Trophoblast cell (in vitro differentiated cells and primary cell): ENCODE results near the gene IQUB.
A peak's percentile ranks its signal among the peaks of the same experiment; 100 is the strongest.

Source experiments
- DNase-seq, 2 donors: peaks; one replicate each; pipeline ENCODE4 v3.0.0-alpha.2; 2016
- H2AFZ ChIP-seq: 2 replicates; pipeline ENCODE4 v1.6.1; 2013; ENCODE audit warnings: low read length, moderate library complexity, mild to moderate bottlenecking; ENCODE audit not compliant: insufficient read depth, poor library complexity
- H2AK5ac ChIP-seq: 2 replicates; pipeline ENCODE4 v1.6.1; 2013; ENCODE audit warnings: mild to moderate bottlenecking, low read length
- H2BK120ac ChIP-seq: 2 replicates; pipeline ENCODE4 v1.6.1; 2013; ENCODE audit warnings: low read length, mild to moderate bottlenecking, moderate library complexity; ENCODE audit not compliant: insufficient read depth, poor library complexity
- H2BK12ac ChIP-seq: 2 replicates; pipeline ENCODE4 v1.6.1; 2013; ENCODE audit warnings: mild to moderate bottlenecking, low read length, moderate library complexity
- H2BK5ac ChIP-seq: 2 replicates; pipeline ENCODE4 v1.6.1; 2013; ENCODE audit warnings: low read length, low read depth, moderate library complexity, mild to moderate bottlenecking; ENCODE audit not compliant: poor library complexity
- H3K14ac ChIP-seq: 2 replicates; pipeline ENCODE4 v1.6.1; 2013; ENCODE audit warnings: mild to moderate bottlenecking, low read length
- H3K18ac ChIP-seq: 2 replicates; pipeline ENCODE4 v1.6.1; 2013; ENCODE audit warnings: mild to moderate bottlenecking, low read length
- H3K23ac ChIP-seq: 2 replicates; pipeline ENCODE4 v1.6.1; 2013; ENCODE audit warnings: low read length
- H3K27ac ChIP-seq: 2 replicates; pipeline ENCODE4 v1.5.1; 2013; ENCODE audit warnings: low read depth, mild to moderate bottlenecking, inconsistent platforms, low read length, moderate library complexity
- H3K27me3 ChIP-seq: 2 replicates; pipeline ENCODE4 v1.6.1; 2013; ENCODE audit warnings: inconsistent platforms, mild to moderate bottlenecking, low read length, moderate library complexity; ENCODE audit not compliant: insufficient read depth
- H3K36me3 ChIP-seq, 2 experiments: 1 replicate in 1 of 2; 2 replicates in 1 of 2; pipeline ENCODE4 v1.6.1; 2013; ENCODE audit warnings: low read length in 2 of 2, mild to moderate bottlenecking in 2 of 2, moderate library complexity in 1 of 2; ENCODE audit not compliant: insufficient read depth in 2 of 2, control insufficient read depth in 1 of 2
- H3K4ac ChIP-seq: 2 replicates; pipeline ENCODE4 v1.6.1; 2013; ENCODE audit warnings: low read depth, mild to moderate bottlenecking, low read length, moderate library complexity
- H3K4me1 ChIP-seq, 2 experiments: 1 replicate in 1 of 2; 2 replicates in 1 of 2; pipeline ENCODE4 v1.6.1; 2013; ENCODE audit warnings: low read length in 2 of 2, mild to moderate bottlenecking in 2 of 2, moderate library complexity in 1 of 2; ENCODE audit not compliant: insufficient read depth in 2 of 2, control insufficient read depth in 1 of 2
- H3K4me2 ChIP-seq: 2 replicates; pipeline ENCODE4 v1.6.1; 2013; ENCODE audit warnings: inconsistent platforms, mild to moderate bottlenecking, low read length, moderate library complexity
- H3K4me3 ChIP-seq: 2 replicates; pipeline ENCODE4 v1.5.1; 2013; ENCODE audit warnings: mild to moderate bottlenecking, low read depth, low read length, inconsistent platforms
- H3K79me1 ChIP-seq: one replicate; pipeline ENCODE4 v1.6.1; 2013; ENCODE audit warnings: low read length
- H3K79me2 ChIP-seq: 2 replicates; pipeline ENCODE4 v1.6.1; 2013; ENCODE audit warnings: low read length, mild to moderate bottlenecking; ENCODE audit not compliant: control insufficient read depth, insufficient read depth, poor library complexity
- H3K9ac ChIP-seq: 2 replicates; pipeline ENCODE4 v1.6.1; 2013; ENCODE audit warnings: mild to moderate bottlenecking, low read length
- H3K9me3 ChIP-seq: 2 replicates; pipeline ENCODE4 v1.6.1; 2013; ENCODE audit warnings: low read depth, mild to moderate bottlenecking, control low read depth, inconsistent platforms, low read length; ENCODE audit not compliant: insufficient read depth
- H4K12ac ChIP-seq: 2 replicates; pipeline ENCODE4 v1.6.1; 2013; ENCODE audit warnings: low read depth, mild to moderate bottlenecking, low read length, moderate library complexity
- H4K8ac ChIP-seq: 2 replicates; pipeline ENCODE4 v1.6.1; 2013; ENCODE audit warnings: low read depth, mild to moderate bottlenecking, low read length, moderate library complexity
- H4K91ac ChIP-seq: one replicate; pipeline ENCODE4 v1.6.1; 2013; ENCODE audit warnings: low read depth, mild to moderate bottlenecking, low read length, moderate library complexity
- WGBS: extraction: QIAGEN DNeasy Blood & Tissue Kit; methylation state at CpG from one replicate; pipeline ENCODE4 v1.1.7; 2013; ENCODE audit warnings: missing lambda C conversion rate; ENCODE audit not compliant: insufficient read length, insufficient coverage; ENCODE audit errors: extremely low coverage; 5-methylcytosine and 5-hydroxymethylcytosine counted together

Gene IQUB

GRCh38 chr7:123539871-123540270 is 5.5 kb upstream of the IQUB start:
- WGBS = no CpG with 5 or more reads among the region's 1 CpG
- DNase-seq = no peak

DNA sequence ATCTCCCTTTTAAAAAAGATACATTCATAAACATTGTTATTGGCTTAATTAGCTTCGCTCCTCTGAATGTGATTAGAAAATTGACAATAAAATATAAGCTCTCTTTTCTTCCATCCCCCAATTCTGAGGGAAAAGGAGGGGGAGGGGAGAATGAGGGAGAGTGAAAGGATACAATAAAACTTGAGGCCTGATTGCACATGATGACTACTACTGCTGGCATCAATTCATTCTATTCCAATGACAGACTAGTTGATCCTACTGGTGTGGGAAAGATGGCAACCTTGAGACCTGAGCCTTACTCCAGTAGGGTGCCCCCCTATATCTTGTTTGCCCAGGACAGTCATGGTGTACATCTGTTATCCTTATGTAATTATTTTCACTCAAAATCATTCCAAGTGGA is 4.5 kb upstream of the IQUB start:
- H3K27me3 ChIP-seq = no peaks in the 10 kb centered on the region
- no CpG with 5 or more reads among the region's 1 CpG for WGBS
- no peak overlapping the region for H3K9ac ChIP-seq
- H2AFZ ChIP-seq = no peak overlapping the region
- H3K18ac ChIP-seq = no peak overlapping the region
- no peak overlapping the region for H4K12ac ChIP-seq
- no peak overlapping the region for H2BK12ac ChIP-seq
- no peaks in the 10 kb centered on the region for H3K79me2 ChIP-seq
- no peak for DNase-seq
- no peak overlapping the region for H3K4me3 ChIP-seq
- no peak overlapping the region for H2AK5ac ChIP-seq
- no peak overlapping the region for H3K27ac ChIP-seq
- H3K4me2 ChIP-seq = no peak overlapping the region
- H3K14ac ChIP-seq = no peak overlapping the region
- H3K4ac ChIP-seq = no peak overlapping the region
- H3K79me1 ChIP-seq = peaks cover 2% of the 10 kb centered on the region
- no peak overlapping the region for H2BK5ac ChIP-seq
- peaks cover 0 to 2% of the 10 kb centered on the region in 2 experiments for H3K4me1 ChIP-seq
- H4K8ac ChIP-seq = no peak overlapping the region
- no peaks in the 10 kb centered on the region for H3K36me3 ChIP-seq
- no peak overlapping the region for H2BK120ac ChIP-seq
- H3K23ac ChIP-seq = no peak overlapping the region
- no peaks in the 10 kb centered on the region for H3K9me3 ChIP-seq
- H4K91ac ChIP-seq = no peak overlapping the region

More at GRCh38 chr7:123539871-123540270, 5.5 kb upstream of the IQUB start:
- no peak overlapping the region for H3K14ac ChIP-seq
- no peak overlapping the region for H4K91ac ChIP-seq
- no peaks in the 10 kb centered on the region for H3K27me3 ChIP-seq
- H2AK5ac ChIP-seq = no peak overlapping the region
- no peaks in the 10 kb centered on the region for H3K36me3 ChIP-seq
- no peak overlapping the region for H3K9ac ChIP-seq
- H3K4me1 ChIP-seq = no peaks in the 10 kb centered on the region
- no peak overlapping the region for H3K4me3 ChIP-seq
- no peaks in the 10 kb centered on the region for H3K9me3 ChIP-seq
- H3K27ac ChIP-seq = no peak overlapping the region
- no peak overlapping the region for H4K12ac ChIP-seq
- H4K8ac ChIP-seq = no peak overlapping the region
- no peak overlapping the region for H2AFZ ChIP-seq
- H2BK120ac ChIP-seq = no peak overlapping the region
- H3K4me2 ChIP-seq = no peak overlapping the region
- no peaks in the 10 kb centered on the region for H3K79me1 ChIP-seq
- no peak overlapping the region for H2BK12ac ChIP-seq
- no peak overlapping the region for H3K4ac ChIP-seq
- H3K18ac ChIP-seq = no peak overlapping the region
- H3K23ac ChIP-seq = no peak overlapping the region
- no peak overlapping the region for H2BK5ac ChIP-seq
- no peaks in the 10 kb centered on the region for H3K79me2 ChIP-seq

GRCh38 chr7:123538189-123538714 is 3.9 kb upstream of the IQUB start:
- no peak overlapping the region for H3K9ac ChIP-seq
- no peaks in the 10 kb centered on the region for H3K79me2 ChIP-seq
- H4K12ac ChIP-seq = no peak overlapping the region
- no peaks in the 10 kb centered on the region for H3K36me3 ChIP-seq
- H3K18ac ChIP-seq = no peak overlapping the region
- no peaks in the 10 kb centered on the region for H3K9me3 ChIP-seq
- no peak overlapping the region for H4K8ac ChIP-seq
- H3K4me3 ChIP-seq = no peak overlapping the region
- H2BK5ac ChIP-seq = no peak overlapping the region
- no peak overlapping the region for H3K4ac ChIP-seq
- no peak overlapping the region for H3K4me2 ChIP-seq
- H3K27me3 ChIP-seq = no peaks in the 10 kb centered on the region
- no peak overlapping the region for H3K23ac ChIP-seq
- peaks cover 0 to 2% of the 10 kb centered on the region in 2 experiments for H3K4me1 ChIP-seq
- no CpG with 5 or more reads among the region's 7 CpGs for WGBS
- H2AK5ac ChIP-seq = no peak overlapping the region
- H3K79me1 ChIP-seq = peaks cover 2% of the 10 kb centered on the region
- no peak overlapping the region for H2BK120ac ChIP-seq
- H2BK12ac ChIP-seq = no peak overlapping the region
- no peak overlapping the region for H3K27ac ChIP-seq
- H4K91ac ChIP-seq = no peak overlapping the region
- no peak for DNase-seq
- H2AFZ ChIP-seq = no peak overlapping the region
- no peak overlapping the region for H3K14ac ChIP-seq

GRCh38 chr7:123537026-123537642 is 2.7 kb upstream of the IQUB start:
- Histone ChIP-seq H3K9ac (no peak overlapping the region), H2AK5ac (no peak overlapping the region), H4K8ac (no peak overlapping the region), H3K23ac (no peak overlapping the region), H3K4me1 (peaks cover 0 to 2% of the 10 kb centered on the region in 2 experiments), H4K91ac (no peak overlapping the region), H3K4ac (no peak overlapping the region), H3K4me3 (no peak overlapping the region), H3K27ac (no peak overlapping the region), H2AFZ (no peak overlapping the region), H3K14ac (no peak overlapping the region), H3K79me1 (peaks cover 2% of the 10 kb centered on the region), H2BK5ac (no peak overlapping the region), H3K9me3 (no peaks in the 10 kb centered on the region), H3K18ac (no peak overlapping the region), H2BK12ac (no peak overlapping the region), H3K27me3 (no peaks in the 10 kb centered on the region), H2BK120ac (no peak overlapping the region), H3K4me2 (no peak overlapping the region), H3K79me2 (no peaks in the 10 kb centered on the region), H4K12ac (no peak overlapping the region), H3K36me3 (no peaks in the 10 kb centered on the region)
- DNase-seq = peak in 1 of 2 donors; percentile 55
- 100% methylated on average over 2 of the region's 3 CpGs for WGBS
